Liver (tissue), 3 donors: Measurements from ENCODE around the gene DYSF.

Experiments
- EGR1 ChIP-seq, 2 donors: IDR thresholded peaks; 2 replicates each; pipeline ENCODE4 v1.6.1; 2016 to 2018; ENCODE audit warnings: antibody characterized with exemption in 2 of 2, low read depth in 2 of 2
- RAD21 ChIP-seq, 2 donors: IDR thresholded peaks; 2 replicates each; pipeline ENCODE4 v1.6.1; 2016; ENCODE audit warnings: antibody characterized with exemption in 2 of 2, mild to moderate bottlenecking in 2 of 2
- TAF1 ChIP-seq: conservative IDR thresholded peaks from 2 replicates; pipeline ENCODE4 v1.6.1; 2016; ENCODE audit warnings: antibody characterized with exemption, mild to moderate bottlenecking
- YY1 ChIP-seq: IDR thresholded peaks from 2 replicates; pipeline ENCODE4 v1.6.1; 2016; ENCODE audit warnings: antibody characterized with exemption, mild to moderate bottlenecking
- TF ChIP-seq, protein P1 (sequence below): fragments of 150-350 bp; IDR thresholded peaks from 2 replicates; pipeline ENCODE4 v1.5.1; 2017; ENCODE audit warnings: improper control_type of control experiment, low read depth, low read length; ENCODE audit not compliant: missing input control
- donor health status: healthy.
- donor health status: healthy.

DNA sequence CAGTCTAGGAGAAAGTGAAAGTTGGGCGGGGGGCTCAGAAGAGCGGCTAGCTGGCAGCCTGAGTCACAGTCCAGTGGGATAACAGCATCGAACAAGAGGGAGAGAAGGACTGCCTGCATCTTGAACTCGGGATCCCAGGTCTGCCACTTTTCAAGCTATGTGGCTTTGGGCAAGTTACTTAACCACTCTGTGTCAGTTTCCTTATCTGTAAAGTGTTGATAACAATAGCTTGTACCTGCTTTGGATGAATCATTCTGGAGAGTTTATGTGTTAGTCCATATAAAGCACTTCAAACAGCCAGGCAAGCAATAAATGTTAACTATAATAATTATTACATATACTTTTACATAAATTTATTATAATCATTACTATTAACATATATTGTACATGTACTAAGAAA lies 4.6 kb downstream of the DYSF start:
- TF ChIP-seq, protein P1, sequence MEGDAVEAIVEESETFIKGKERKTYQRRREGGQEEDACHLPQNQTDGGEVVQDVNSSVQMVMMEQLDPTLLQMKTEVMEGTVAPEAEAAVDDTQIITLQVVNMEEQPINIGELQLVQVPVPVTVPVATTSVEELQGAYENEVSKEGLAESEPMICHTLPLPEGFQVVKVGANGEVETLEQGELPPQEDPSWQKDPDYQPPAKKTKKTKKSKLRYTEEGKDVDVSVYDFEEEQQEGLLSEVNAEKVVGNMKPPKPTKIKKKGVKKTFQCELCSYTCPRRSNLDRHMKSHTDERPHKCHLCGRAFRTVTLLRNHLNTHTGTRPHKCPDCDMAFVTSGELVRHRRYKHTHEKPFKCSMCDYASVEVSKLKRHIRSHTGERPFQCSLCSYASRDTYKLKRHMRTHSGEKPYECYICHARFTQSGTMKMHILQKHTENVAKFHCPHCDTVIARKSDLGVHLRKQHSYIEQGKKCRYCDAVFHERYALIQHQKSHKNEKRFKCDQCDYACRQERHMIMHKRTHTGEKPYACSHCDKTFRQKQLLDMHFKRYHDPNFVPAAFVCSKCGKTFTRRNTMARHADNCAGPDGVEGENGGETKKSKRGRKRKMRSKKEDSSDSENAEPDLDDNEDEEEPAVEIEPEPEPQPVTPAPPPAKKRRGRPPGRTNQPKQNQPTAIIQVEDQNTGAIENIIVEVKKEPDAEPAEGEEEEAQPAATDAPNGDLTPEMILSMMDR = no peak
- no peak for TF ChIP-seq TAF1
- TF ChIP-seq EGR1 (IDR thresholded peaks at IDR 0.05; ENCODE audit: low read depth in 2 of 2) = no peak
- TF ChIP-seq RAD21 (IDR thresholded peaks at IDR 0.05) = no peak
- no peak for TF ChIP-seq YY1
